OCI-M1 (cell line): ENCODE results near the gene SLC5A5.
A peak's percentile ranks its signal among the peaks of the same experiment; 100 is the strongest.

Experiments
- DNase-seq: peaks from one replicate; lab custom pipeline; 2025; lab: John Stamatoyannopoulos, UW

The SLC5A5 gene

DNA sequence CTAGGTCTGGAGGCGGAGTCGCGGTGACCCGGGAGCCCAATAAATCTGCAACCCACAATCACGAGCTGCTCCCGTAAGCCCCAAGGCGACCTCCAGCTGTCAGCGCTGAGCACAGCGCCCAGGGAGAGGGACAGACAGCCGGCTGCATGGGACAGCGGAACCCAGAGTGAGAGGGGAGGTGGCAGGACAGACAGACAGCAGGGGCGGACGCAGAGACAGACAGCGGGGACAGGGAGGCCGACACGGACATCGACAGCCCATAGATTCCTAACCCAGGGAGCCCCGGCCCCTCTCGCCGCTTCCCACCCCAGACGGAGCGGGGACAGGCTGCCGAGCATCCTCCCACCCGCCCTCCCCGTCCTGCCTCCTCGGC, at the start of gene SLC5A5:
TSS of gene SLC5A5 (plus strand) at position 68 of the 373 bp plus-strand sequence. CDS start 375 bp downstream, outside the sequence.
- peak; percentile 35 for DNase-seq

DNA sequence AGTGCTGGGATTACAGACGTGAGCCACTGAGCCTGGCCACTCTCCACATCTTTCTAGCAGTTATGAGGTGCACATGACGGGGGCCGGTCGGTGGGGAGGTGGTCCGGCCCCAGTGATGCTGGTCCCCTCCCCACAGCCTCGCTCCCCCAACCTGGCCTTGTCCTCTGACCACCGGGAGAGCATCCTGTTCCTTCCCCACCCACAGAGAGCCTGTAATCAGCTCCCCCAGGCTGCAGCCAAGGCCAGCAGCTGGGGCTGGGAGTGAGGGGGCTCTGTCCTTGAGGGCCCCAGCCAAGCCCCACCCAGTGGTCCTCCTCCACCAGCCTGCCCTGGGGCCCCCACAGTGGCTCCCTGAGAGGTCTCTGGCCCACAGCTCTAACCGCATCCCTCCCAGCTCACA, 47.4 kb upstream of the SLC5A5 start:
- no peak for DNase-seq

DNA sequence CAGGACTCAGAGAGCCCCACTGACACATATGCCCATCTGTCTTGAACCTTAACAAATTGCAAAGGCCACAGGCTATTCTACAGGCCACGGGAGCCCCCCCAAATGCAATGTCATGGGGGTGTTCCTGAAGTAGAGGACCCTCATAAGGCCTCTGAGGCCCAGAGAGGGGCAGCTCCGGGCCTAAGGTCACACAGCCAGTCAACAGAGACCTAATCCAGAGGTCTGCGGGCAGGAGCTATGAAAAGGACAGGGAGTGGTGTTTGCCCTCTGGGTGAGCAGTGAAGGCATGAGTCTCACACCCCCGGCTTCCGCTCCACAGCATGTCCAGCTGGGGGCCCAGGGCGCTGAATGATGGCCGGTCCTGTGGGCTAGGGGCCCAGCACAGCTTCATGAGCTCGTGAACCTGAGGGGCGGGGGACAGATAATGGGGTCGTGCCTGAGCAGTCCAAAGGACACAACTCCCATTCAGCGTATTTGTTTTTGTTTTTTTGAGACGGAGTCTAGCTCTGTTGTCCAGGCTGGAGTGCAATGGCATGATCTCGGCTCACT, 45.2 kb upstream of the SLC5A5 start:
- no peak for DNase-seq

DNA sequence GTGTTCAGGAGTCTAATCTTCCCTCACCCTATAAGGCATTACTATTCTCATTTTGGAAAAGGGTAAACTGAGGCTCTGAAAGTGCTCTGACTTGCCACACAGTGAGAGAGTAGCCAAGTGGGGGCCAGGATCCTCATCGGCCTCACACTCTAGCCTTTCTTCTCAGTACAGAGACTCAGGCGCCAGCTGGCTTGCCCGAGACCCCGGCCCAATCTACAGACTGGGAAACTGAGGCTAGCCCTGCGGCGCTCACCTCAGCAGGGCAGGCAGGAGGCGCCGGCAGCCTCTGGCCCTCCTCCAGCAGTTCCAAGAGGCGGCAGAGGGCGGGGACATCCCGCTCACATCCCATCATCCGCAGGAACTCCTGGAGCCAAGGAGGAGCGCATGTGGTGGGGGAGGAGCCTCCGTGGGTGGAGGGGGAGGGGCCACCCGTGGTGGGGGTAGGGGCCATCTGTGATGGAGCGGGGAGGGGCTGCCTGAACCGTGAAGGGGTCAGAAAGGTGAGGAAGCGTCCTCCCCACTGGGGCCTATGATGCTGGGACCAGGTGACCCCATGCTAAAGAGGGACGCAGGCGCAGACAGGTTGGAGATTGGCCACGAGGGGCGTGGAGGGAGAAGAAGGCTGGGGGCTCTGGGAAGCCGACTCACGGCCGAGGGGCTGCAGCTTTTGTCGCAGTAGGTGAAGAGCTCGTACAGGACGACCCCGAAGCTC, 41.7 kb upstream of the SLC5A5 start:
- no peak for DNase-seq

DNA sequence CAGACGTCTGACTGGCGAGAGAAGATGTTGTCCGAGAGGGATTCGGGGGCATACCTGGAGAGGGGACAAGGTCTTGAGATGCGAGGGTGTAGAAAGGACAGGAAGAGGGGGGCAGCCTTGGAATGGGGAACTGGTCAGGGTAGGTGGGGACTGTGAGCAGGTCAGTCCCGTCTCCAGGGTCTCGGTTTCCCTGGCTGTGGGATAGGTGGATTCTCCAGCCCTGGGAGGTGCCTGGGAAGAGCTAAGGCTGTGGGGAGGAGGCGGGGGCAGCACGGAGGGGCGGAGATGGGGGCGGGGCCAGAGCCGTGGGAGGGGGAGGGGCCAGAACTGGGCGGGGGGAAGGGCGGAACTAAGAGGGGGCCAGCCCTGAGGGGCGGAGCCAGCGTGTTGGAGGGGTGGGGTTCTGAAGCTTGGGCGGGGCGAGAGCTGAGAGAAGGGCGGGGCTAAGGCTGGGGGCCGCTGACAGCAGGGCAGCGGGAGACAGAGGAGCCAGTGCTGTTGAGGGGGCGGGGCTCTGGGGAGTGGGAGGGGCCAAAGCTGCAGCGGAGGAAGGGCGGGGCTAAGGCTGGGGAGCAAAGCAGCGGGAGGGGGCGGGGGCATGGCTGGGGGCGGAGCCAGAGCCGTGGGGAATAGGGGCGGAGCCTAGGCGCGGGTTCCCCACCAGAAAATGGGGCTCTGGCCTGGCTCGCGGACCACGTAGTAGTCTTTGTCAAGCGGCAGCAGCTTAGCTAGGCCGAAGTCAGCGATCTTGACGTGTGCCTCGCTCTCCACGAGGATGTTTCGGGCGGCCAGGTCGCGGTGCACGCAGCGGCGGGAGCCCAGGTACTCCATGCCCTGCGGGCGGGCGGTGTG, 41.0 kb upstream of the SLC5A5 start:
- DNase-seq, result peak; percentile 15

DNA sequence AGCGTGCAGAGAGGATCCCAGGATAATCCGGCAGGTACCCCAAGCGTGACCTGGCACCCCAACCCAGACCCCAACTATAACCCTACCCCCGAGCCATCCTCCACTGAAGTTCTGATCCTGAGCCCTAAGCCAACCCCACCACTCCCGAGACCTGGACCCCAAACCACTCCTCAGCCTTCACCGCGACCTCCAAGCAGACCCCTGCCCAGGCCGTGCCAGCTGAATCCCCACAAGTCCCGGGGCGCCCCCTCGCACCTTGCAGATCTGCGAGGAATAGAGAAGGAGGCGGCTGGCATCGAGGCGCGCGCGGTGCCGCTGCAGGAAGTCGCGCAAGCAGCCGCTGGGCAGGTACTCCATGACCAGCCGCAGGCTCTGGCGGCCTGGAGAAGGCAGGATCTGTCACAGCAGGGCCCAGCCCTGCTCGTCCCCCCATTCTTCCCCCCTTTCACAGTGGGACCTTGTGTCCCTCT, 40.3 kb upstream of the SLC5A5 start:
- DNase-seq, result no peak

DNA sequence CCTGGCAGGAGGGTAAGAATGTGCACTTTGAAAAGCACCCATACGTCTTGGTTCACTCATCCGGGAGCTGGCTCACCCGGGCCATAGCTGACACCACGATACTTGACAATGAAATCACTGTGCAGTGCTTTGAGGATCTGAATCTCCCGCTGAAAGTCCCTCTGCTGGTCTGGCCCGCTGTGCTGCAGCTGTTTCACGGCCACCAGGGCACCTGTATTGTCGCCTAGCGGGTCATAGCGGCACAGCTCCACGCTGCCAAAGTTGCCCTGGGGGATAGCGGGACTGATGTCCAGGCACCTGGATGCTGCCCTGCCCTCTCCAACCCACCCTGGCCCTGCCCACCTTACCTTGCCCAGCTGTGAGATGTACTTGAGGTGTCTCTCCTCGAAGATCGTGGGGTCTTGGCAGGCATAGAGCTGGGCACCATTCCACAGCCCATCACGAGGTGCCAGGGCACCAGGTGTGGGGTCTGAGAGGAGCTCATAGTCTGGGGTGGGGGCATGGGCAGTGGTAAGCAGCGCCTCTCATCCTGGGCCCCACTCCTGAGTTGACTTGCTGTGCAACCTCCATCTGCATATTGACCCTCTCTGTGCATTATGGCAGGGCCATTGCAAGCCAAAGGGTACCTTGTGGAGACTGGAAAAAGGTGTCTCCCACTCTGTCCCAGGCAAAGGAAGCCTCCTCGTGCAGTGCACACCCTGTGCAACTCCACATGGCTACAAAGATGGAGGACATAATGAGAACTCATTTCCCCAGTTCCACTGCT, 39.1 kb upstream of the SLC5A5 start:
- DNase-seq, result no peak

DNA sequence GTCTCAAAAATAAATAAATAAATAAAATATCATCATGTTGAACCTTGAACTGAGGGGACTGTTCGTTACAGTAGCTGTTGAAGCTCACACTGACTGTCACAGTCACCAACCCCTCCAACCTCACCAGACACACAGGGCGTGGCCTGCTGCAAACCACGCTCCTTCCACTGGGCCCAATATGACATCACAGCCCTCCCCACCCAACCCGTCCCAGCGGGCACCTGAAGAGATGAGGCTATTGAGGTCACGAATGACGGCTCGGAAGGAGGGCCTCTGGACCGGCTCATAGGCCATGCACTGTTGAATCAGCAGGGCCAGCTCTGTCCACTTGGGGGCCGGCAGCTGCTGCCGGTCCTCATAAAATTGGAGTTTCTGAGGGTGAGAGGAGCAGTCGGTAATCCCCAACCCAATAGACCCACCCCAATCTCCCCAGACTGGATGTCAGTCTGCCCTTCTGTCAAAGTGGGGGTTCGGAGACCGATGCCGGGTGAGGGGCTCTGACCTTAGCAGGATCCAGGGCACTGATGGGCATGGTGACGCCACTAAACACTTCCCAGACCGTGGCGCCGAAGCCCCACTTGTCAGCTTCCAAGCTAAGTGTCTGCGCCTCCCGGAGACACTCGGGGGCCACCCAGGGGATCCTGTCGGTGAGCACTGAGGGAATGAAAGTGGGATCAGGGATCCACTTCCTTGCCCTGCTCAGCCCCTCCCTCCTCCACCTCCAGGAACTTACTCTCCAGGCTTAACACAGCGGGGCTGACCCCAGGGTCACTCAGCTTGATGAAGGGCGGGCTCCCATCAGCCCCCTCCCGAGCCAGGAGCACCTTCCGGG, 37.2 kb upstream of the SLC5A5 start:
- no peak for DNase-seq

DNA sequence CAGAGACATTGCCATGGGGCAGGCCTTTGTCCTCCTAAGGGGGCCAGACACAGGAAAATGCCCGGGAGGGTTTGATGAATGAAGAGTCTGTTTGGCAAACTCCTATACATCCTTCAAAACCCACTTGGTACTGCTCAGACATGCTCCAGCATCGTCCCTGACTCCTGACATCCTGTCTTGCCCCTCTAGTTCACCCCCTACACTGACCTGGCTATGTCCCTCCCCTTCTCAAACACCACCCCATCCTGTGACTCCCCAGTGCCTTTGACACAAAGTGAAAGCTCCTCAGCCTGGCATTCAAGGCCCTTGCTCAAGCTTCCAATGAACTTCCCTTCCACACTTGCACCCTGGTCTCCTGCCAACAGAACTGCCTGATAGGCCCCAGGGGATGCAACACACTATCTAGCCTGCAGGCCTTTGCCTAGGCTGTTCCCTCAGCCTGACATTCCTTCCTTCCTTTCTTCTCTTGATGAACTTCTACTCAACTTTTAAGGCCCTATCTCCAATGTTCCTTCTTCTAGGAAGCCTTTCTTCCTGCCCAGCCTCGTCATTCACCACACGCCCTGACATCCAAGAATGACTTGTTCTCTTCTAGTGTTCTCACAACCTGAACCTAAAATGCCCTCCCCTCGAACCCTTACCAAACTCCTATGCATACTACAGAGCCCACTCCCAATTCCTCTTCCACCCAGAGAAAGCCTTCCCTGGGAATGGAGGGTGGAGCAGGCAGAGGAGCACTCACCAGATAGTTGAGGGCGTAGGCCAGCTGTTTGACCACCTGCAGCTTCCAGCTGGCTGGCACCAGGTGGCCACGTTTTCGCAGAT, 36.4 kb upstream of the SLC5A5 start:
- no peak for DNase-seq

DNA sequence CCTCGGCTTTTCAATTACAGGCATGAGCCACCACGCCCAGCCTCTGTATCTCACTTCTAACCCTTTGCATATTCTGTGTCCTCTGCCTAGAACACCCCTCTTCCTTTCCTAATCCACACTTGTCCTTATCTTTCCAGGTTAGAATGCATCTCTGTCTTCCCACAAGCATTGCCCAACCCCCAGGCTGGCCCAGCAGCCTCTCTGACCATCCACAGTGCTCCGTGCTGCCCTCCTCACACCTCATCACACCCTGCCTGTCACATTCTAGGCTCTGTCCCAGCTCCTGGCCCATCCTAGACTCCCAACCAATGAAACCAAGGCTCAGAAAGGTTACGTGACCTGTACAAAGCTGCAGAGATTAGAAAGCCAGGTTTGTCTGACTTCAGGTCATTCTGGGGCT, 35.2 kb upstream of the SLC5A5 start:
- DNase-seq, result no peak

DNA sequence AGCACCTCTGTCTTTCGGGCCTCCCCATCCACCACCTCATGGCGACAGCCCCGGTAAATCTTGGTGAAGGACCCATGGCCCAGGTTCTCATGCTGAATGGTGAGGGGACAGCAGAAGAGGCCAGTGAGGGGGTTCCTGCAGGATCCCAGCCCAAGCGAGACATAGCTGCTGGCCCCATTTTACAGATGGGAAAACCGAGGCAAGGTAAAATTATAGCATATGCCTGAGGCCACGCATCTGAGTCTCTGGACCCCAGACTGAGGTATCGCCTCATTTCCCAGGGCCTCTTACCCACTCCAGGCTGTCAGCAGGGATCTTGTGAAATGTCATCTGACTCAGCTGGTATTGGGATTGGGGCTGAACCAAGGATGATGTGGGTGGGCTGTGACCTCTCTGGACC, 33.8 kb upstream of the SLC5A5 start:
- DNase-seq, result no peak

DNA sequence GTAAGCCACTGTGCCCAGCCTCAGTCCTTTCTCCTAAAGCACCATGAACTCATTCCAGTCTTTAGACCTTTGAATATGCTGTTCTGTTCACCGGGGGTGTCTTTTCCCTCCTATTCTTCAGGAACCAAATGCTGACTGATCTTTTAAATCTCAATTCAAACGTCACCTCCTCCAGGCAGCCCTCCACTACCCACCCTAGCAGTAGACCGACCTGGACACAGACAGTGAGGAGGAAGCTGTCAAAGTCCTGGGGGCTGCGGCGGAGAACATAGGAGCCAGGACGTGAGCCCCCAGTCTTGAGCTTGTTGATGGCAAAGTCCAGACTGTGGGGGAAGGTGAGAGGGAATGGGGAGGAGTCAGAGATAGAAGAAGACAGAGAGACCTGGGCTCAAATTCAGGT, 31.7 kb upstream of the SLC5A5 start:
- no peak for DNase-seq

DNA sequence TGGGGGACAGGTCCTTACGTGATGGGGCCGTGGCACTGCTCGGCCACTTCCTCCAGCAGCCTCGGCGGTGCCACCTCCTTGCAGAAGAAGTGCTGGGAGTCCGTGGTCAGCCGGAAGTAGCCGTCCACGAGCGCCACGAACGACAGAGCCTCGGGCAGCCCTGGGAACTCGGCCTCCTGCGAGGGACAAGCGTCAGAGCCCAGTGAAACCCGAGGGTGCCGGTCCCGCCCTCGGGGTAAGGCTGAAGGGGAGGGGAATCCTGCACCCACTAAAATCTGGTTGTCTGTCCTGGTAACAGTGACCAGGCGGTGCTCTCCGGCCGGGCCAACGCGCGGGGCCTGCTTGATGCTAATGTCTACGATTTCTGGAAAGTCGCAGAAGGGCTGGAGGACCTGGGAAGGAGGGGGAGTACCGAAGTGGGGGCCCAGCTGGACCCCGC, 30.4 kb upstream of the SLC5A5 start:
- no peak for DNase-seq

DNA sequence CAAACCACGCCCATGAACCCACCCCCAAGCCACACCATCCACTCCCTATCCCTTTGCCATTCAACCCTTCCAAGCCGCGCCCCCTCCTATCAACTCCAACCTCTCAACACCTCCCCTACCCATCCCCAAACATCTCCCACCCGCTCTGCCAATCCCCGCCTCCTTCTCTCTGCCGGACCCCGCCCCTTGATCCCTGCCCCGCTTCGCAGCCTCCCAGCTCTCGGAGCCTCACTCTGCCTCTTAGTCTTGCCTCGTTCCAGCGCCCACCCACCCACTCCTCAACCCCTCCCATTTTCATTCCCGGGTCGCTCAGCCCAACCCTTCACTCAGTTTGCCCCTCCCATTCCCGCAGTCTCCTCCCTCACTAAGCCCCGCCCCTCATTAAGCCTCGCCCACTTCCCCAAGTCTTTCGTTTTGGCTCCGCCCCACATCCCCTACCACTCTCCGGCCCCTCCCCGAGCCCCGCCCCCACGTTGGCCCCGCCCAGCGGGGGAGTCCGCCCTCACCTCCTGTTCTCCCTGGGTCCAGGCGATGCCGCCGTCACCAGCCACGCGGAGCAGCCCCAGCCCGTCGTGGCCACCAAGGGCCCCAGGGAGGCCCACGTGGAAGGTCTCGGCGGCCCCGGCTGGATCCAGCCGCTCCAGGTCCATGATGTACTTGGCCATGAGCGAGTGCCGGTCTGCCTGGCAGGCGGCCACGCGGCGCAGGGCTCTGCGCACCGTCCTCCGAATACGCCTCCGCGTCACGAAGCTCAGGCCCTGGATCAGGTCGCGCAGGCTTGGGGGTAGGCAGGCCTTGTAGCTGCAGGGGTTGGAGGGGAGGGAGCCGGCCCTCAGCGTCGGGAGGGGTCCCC, 29.7 kb upstream of the SLC5A5 start:
- DNase-seq, result peak; percentile 35

DNA sequence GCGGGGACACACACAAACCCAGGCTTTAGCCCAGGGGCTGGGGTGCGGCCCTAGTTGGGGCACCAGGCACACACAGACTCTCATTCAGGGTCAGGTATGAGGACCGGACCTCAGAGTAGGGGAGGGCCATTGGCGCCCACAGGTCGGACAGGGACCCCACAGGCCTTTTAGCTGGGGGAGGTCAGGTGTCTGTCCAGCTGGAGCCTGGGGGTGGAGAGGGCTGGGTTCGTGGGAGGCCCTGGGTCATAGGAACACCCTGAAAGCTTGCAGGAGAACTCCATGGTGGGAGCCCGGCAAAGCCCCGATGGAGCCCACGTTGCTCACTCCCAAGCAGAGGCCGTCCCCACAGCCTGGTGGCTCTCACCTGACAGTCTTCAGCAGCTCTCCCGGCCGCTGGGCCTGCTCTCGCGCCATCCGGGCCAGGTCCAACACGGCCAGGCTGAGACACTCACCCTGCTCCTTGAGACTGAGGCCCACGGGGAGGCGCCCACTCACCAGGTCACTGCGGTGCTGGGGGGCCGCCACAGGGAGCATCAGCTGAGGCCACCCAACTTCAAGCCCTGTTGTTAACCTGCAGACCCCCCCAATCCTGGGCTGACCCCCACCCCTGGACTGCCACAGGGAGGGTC, 29.0 kb upstream of the SLC5A5 start:
- no peak for DNase-seq

DNA sequence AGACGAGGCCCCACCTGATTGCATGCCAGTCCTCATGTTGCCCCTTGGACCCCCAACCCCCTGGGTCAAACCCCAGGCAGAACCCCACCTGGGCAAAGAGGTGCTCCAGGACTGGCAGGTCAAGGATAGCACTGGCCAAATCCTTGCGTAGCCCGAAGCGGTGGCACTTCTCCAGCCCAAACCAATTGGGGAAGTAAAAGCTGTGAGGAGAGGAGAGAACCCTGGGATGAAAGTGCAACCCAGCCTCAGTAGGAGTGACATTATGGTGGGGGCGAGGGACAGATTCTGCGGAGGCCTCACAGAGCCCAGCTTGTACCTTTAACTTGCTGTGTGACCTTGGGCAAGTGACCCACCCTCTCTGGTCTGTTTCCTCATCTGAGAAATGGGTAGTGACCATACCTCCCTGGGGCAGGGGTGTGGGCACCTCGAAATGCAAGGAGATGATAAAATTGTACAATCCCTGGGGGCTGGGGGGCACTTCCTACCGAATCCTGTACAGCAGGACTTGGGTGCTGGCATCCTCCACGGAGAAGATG, 28.4 kb upstream of the SLC5A5 start:
- no peak for DNase-seq

DNA sequence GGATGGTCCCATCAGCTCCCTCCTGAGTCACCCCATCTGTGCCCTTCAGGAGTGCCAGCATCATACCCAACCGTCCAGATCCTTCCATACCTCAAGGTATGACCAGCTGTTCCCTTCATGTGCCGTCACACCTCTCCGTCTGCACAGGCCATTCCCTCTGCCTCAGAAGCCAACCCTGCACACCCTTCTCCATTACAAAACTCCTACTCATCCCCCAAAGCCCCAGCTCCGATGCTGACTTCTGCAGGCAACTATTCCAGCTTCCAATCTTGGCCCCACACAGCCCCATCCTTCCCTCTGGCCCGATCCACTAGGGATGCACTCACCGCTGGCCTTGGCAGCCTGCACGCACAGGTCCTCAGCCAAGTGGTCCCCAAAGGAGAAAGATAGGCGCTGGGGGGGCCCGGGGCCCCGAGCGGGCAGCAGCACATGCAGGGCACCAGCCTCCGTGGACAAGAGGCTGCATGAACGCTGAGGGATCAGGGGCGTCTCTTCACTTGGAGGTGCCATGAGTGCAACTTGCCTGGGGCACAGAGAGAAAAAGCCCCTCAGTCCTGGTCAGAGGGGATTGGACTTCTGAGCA, 27.7 kb upstream of the SLC5A5 start:
- no peak for DNase-seq

DNA sequence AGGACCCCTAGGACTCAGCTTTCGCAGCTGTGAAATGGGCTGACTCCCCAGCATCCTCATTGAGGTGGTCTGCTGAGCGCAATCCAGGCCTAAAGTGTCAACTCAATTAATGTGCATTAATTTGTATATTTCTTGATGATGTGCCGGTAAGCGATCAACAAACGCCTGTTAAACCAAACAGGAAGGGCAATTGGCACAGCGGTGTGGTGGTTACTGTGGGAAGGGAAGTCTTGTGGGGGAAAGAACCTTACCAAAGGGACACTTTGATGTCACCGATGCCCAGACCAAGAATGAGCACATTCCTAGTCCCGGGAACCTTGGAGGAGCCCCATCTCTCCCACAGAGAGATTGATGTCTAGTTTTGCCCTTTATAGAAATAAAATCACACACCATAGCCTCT, 25.6 kb upstream of the SLC5A5 start:
- DNase-seq, result no peak
